Adrenal gland (tissue), 12 donors: ENCODE measurements around the gene BMPR1B. TPM values are rescaled to one million over a fixed set of nuclear protein-coding genes. Genes with fewer than 3 reads are reported as not detected.

ENCODE experiments used
- DNase-seq, 7 donors: peaks; one replicate each; pipeline ENCODE4 v3.0.0-alpha.2; 2019 to 2020
- H3K27ac ChIP-seq, 5 donors: fragments of 200-600 bp; sonication (generic) in 4 of 5; 1 replicate in 3 of 5; 2 replicates in 2 of 5; pipeline versions ENCODE4 v1.5.1 to v1.8.0; 2016 to 2020; ENCODE audit warnings: mild to moderate bottlenecking in 1 of 5
- H3K27me3 ChIP-seq: fragments of 200-600 bp; 2 replicates; pipeline ENCODE4 v1.8.0; 2021
- H3K36me3 ChIP-seq, 2 donors: fragments of 200-600 bp; replicated peaks in 1 of 2; 1 replicate in 1 of 2; 2 replicates in 1 of 2; pipeline versions ENCODE4 v1.5.1 to v1.8.0; 2018 to 2022
- H3K4me1 ChIP-seq, 2 donors: fragments of 200-600 bp; replicated peaks in 1 of 2; 1 replicate in 1 of 2; 2 replicates in 1 of 2; pipeline versions ENCODE4 v1.5.1 to v1.8.0; 2018 to 2021
- H3K4me3 ChIP-seq, 4 donors: fragments of 200-600 bp; sonication (generic) in 3 of 4; one replicate each; pipeline ENCODE4 v1.5.1; 2016 to 2018
- H3K9me3 ChIP-seq, 3 donors: fragments of 200-600 bp; sonication (generic) in 1 of 3; replicated peaks in 1 of 3; 1 replicate in 2 of 3; 2 replicates in 1 of 3; pipeline versions ENCODE4 v1.5.1 to v1.8.0; 2016 to 2021
- POLR2A ChIP-seq, 2 donors: fragments of 450-650 bp; IDR thresholded peaks; one replicate each; pipeline ENCODE4 v1.6.1; 2017; ENCODE audit warnings: antibody characterized with exemption in 2 of 2, mild to moderate bottlenecking in 2 of 2, moderate library complexity in 1 of 2
- WGBS, 4 donors: extraction: QIAGEN DNeasy Blood & Tissue Kit in 2 of 4; methylation state at CpG; one replicate each; pipeline versions ENCODE4 v1.1.5 to v1.1.7; 2013 to 2017; 5-methylcytosine and 5-hydroxymethylcytosine counted together
- intact Hi-C, 2 donors: fragments of 100-400 bp; cut with DNase I; formaldehyde crosslinking; loops; one replicate each; pipeline versions ENCODE4 v1.14.1 to v1.15.0; 2022 to 2023
- polyA plus RNA-seq, 3 donors: library from polyadenylated mRNA; stranded (reverse); fragments of 200-250 nt in 2 of 3; fragments of 350-450 nt in 1 of 3; fragmentation: Illumina TruSeq in 1 of 3; extraction: RNeasy Lipid Tissue Mini Kit (QIAGEN cat#74804) in 1 of 3; gene quantifications; one replicate each; pipeline ENCODE4 v1.2.3, GENCODE V29; 2013 to 2014
- total RNA-seq, 9 donors: library from RNA; depleted of rRNA in 4 of 9; stranded (reverse); fragments of >200 nt in 4 of 9; fragments of 120-200 nt in 1 of 9; fragmentation: NEBNext Ultra II Directional in 1 of 9; extraction: Animal tissue kit (Norgen Biotek cat#: 25700) in 1 of 9; gene quantifications; one replicate each; pipeline versions ENCODE4 v1.1.0 to v1.2.4, GENCODE V29; 2013 to 2023
- TF ChIP-seq, protein P1 (sequence below), 6 experiments: fragments of 450-650 bp in 4 of 6; fragments of 200-600 bp in 2 of 6; sonication (generic) in 1 of 6; IDR thresholded peaks; 1 replicate in 5 of 6; 2 replicates in 1 of 6; pipeline versions ENCODE4 v1.5.1 to v1.8.0; 2016 to 2021; ENCODE audit warnings: antibody characterized with exemption in 6 of 6, mild to moderate bottlenecking in 2 of 6, moderate library complexity in 1 of 6
- donor health status: healthy with polysubstance abuse.
- donor health status: Bipolar disorder and iron deficiency.
- donor health status: DM: yes; HTN: yes; CAD: no.
- donor health status: DM: no; HTN: no; CAD: no.
- donor health status: DM: no; HTN: no; CAD: no.
- donor health status: DM: yes; HTN: yes; CAD: no.

Gene BMPR1B
- total and polyA plus RNA-seq, 12 donors: 0.94 to 22.2 (median 6.2) TPM

DNA sequence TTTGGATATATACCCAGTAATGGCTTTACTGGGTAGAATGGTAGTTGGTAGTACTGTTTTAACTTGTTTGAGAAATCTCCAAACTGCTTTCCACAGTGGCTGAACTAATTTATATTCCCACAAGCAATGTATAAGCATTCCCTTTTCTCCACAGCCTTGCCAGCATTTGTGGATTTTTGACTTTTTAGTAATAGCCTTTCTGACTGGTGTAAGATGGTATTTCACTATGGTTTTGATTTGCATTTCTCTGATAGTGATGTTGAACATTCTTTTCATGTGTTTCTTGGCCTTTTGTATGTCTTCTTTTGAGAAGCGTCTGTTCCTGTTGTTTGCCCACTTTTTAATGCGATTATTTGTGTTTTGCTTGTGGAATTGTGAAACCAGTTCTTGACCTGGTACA, 290.5 kb downstream of the BMPR1B start:
- TF ChIP-seq, protein P1, sequence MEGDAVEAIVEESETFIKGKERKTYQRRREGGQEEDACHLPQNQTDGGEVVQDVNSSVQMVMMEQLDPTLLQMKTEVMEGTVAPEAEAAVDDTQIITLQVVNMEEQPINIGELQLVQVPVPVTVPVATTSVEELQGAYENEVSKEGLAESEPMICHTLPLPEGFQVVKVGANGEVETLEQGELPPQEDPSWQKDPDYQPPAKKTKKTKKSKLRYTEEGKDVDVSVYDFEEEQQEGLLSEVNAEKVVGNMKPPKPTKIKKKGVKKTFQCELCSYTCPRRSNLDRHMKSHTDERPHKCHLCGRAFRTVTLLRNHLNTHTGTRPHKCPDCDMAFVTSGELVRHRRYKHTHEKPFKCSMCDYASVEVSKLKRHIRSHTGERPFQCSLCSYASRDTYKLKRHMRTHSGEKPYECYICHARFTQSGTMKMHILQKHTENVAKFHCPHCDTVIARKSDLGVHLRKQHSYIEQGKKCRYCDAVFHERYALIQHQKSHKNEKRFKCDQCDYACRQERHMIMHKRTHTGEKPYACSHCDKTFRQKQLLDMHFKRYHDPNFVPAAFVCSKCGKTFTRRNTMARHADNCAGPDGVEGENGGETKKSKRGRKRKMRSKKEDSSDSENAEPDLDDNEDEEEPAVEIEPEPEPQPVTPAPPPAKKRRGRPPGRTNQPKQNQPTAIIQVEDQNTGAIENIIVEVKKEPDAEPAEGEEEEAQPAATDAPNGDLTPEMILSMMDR (IDR thresholded peaks at IDR 0.05): no peak
- no peak for TF ChIP-seq POLR2A (IDR thresholded peaks at IDR 0.05)
- no peaks in the 10 kb centered on the region for H3K9me3 ChIP-seq
- no peaks in the 10 kb centered on the region for H3K27me3 ChIP-seq
- H3K36me3 ChIP-seq: no peaks in the 10 kb centered on the region
- no peak overlapping the region for H3K27ac ChIP-seq
- intact Hi-C loops: no loop called here
- no peaks in the 10 kb centered on the region for H3K4me1 ChIP-seq
- DNase-seq: no peak
- 86 to 91% (median 88%) methylated on average over 2 of the region's 2 CpGs for WGBS, 4 donors
- no peak overlapping the region for H3K4me3 ChIP-seq

DNA sequence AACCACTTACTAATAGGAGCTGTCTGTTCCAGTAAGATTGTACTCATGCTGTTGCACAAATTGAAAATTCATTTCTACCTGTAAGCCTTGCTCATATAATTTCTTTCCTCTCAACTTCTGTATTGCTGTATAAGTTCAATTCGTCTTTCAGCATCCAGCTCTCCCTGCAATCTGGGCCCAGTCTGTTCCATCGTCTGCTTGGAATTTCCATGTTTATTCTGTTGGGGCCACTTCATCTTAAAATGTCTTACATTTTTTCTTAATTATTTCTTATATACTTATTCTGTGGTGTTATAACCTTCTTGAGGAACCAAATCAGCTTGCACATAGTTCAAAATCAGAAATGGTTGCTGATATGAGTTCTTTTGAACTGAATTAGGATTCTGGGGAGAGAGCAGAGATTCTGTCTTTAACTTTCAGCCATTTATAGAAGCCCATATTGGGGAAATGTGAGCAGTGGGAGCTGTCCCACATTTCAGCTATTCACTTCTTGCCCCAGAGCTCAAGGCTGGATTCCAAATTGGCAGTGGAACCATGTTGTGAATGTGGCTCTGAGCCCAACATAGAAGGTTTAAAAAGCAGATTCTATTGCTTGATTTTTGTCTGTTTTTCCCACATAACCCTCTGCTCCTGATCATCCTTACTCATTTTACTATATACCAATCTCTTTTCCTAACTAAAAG, 291.9 kb downstream of the BMPR1B start:
- no peak overlapping the region for H3K27ac ChIP-seq
- no peaks in the 10 kb centered on the region for H3K36me3 ChIP-seq
- WGBS, 4 donors: 65 to 82% (median 74%) methylated on average over 2 of the region's 2 CpGs
- H3K4me3 ChIP-seq: no peak overlapping the region
- H3K4me1 ChIP-seq: no peaks in the 10 kb centered on the region
- no peaks in the 10 kb centered on the region for H3K27me3 ChIP-seq
- no peak for TF ChIP-seq POLR2A (IDR thresholded peaks at IDR 0.05)
- TF ChIP-seq, protein P1 (IDR thresholded peaks at IDR 0.05): no peak
- intact Hi-C loops: no loop called here
- H3K9me3 ChIP-seq: no peaks in the 10 kb centered on the region
- peak in 3 of 7 donors; percentile 5 to 24 (median 21) for DNase-seq

DNA sequence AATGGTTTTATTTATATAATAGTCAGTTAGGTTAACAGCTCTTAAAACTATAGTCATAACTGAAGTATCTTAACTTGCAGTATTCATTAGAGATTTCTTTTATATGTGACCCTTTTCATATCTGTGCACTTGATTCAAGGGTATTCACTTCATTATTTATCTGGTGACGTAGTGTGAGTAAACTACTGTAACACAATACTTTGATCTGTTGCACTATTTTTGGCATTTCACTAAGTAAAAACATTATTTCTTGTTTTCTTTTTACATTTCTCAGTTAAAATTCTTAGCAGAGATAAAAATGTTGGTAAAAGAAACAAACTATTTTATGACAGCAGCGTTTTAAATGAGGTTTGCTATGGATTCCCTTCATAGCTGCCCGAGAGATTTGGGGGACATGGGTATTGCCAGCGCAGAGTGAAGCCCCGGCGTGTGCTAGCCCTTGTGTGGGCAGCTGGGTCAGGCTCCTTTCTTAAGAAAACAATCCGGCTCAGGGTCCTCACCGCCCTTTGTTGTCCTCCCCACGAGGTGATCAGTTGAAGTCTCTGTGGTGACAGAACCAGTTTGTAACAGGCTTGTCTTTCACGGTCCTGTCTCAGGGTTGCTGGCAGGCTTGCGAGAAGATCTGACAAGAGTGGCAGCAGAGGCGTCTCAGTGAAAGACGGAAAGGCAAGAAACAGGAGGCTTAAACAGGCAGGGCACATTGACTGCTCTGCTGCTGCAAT, 293.4 kb downstream of the BMPR1B start:
- H3K27ac ChIP-seq: no peak overlapping the region
- no peaks in the 10 kb centered on the region for H3K27me3 ChIP-seq
- H3K36me3 ChIP-seq: no peaks in the 10 kb centered on the region
- no peaks in the 10 kb centered on the region for H3K9me3 ChIP-seq
- H3K4me3 ChIP-seq: peak overlapping the region in 2 of 4 donors; percentile 8 to 24
- peak in 4 of 7 donors; percentile 4 to 56 (median 14) for DNase-seq
- H3K4me1 ChIP-seq: no peaks in the 10 kb centered on the region
- intact Hi-C loops: no loop called here
- WGBS, 4 donors: 31 to 38% (median 32%) methylated on average over 13 of the region's 13 CpGs
- TF ChIP-seq POLR2A (IDR thresholded peaks at IDR 0.05): no peak
- TF ChIP-seq, protein P1 (IDR thresholded peaks at IDR 0.05): no peak

DNA sequence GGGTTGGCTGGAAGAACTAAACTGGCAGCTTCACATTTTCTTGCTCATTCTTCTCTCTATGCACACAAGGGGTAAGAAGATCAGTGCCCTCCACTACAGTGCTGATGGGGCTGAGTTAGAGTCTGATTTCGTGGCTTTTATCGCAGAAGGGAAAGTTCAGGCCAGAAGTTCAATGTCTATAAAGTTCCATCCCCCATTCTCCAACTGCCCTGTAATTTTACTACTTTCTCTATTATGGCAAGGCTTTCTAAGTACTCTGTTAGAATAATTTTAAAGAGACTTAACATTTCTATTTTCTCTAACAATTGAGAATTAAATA, 293.9 kb downstream of the BMPR1B start:
- no peaks in the 10 kb centered on the region for H3K9me3 ChIP-seq
- DNase-seq: no peak
- no peaks in the 10 kb centered on the region for H3K27me3 ChIP-seq
- H3K36me3 ChIP-seq: no peaks in the 10 kb centered on the region
- H3K27ac ChIP-seq: no peak overlapping the region
- peak overlapping the region in 2 of 4 donors; percentile 8 to 24 for H3K4me3 ChIP-seq
- no peak for TF ChIP-seq POLR2A (IDR thresholded peaks at IDR 0.05)
- TF ChIP-seq, protein P1 (IDR thresholded peaks at IDR 0.05): no peak
- intact Hi-C loops: no loop called here
- no peaks in the 10 kb centered on the region for H3K4me1 ChIP-seq
- WGBS, 4 donors: 24 to 72% (median 52%) methylated on average over 2 of the region's 2 CpGs
